Measurements from ENCODE around the gene FLNB.

Gene FLNB

GRCh38 chr3:58106640-58107039, 98.4 kb downstream of the FLNB start:
- no peak for DNase-seq (ENCODE audit: low spot score)

- no peak for DNase-seq (ENCODE audit: low spot score)
Measured at GRCh38 chr3:58107597-58107996, 99.4 kb downstream of the FLNB start.

- DNase-seq (ENCODE audit: low spot score): no peak
Measured at GRCh38 chr3:58109752-58110151, 101.5 kb downstream of the FLNB start.

- no peak for DNase-seq (ENCODE audit: low spot score)
Measured at GRCh38 chr3:58111513-58112184, 103.4 kb downstream of the FLNB start.

DNA sequence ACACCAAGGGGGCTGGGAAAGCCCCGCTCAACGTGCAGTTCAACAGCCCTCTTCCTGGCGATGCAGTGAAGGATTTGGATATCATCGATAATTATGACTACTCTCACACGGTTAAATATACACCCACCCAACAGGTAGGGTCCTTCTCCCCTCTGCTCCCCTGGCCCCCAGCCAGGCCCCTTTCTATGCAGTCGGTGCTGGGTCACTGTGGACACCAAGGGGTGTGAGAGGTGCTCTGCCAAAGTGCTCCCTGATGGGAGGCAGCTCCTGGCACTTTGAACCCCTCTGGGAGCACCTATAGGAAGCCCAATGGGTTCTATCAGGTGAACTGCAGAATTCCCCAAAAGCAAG, 103.9 kb downstream of the FLNB start:
- no peak for DNase-seq (ENCODE audit: low spot score)

GRCh38 chr3:58115175-58115574, 107.0 kb downstream of the FLNB start:
- DNase-seq (ENCODE audit: low spot score): no peak

DNA sequence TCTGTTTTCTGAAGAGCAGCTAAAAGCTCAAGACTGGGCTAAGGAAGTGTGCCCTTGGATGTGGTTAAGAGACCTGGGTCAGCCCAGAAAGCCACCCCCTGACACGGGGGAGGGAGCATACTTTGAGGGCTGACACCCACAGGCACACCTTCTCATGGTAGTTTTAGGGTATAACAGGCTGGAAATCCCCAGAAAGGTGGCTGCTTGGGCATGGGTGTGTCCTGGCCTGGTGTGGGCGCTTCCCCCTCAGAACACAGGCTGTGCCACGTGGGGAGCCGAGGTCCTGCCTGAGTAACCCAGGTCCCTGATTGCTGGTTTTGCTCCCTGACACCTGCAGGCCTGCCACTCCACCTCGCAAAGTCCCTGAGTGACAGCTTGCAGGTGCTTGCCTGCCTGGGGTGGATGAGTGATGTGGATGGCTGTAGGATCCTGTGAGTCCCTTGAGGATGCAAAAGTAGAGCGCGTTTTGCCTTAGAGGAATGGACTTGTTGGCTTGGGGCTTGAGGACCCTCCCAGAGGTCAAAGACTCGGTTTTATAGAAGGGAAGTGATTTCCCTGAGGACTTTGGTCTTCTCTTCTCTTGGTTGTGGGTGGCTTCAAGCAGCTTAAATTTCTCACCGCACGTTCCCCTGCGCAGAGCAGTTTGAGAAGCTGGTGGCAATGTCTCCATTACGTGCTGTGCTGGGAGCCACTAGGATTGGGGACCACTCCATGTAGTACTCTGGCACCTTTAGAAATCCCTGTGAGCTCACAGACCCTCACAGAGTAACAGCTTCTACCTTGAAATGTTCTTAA, 108.1 kb downstream of the FLNB start:
- no peak for DNase-seq (ENCODE audit: low spot score)

- no peak for DNase-seq (ENCODE audit: low spot score)
Measured at GRCh38 chr3:58116985-58117384, 108.8 kb downstream of the FLNB start.

GRCh38 chr3:58117561-58118181, 109.4 kb downstream of the FLNB start:
- no peak for DNase-seq (ENCODE audit: low spot score)

- no peak for DNase-seq (ENCODE audit: low spot score)
Measured at GRCh38 chr3:58119186-58119585, 111.0 kb downstream of the FLNB start.

DNA sequence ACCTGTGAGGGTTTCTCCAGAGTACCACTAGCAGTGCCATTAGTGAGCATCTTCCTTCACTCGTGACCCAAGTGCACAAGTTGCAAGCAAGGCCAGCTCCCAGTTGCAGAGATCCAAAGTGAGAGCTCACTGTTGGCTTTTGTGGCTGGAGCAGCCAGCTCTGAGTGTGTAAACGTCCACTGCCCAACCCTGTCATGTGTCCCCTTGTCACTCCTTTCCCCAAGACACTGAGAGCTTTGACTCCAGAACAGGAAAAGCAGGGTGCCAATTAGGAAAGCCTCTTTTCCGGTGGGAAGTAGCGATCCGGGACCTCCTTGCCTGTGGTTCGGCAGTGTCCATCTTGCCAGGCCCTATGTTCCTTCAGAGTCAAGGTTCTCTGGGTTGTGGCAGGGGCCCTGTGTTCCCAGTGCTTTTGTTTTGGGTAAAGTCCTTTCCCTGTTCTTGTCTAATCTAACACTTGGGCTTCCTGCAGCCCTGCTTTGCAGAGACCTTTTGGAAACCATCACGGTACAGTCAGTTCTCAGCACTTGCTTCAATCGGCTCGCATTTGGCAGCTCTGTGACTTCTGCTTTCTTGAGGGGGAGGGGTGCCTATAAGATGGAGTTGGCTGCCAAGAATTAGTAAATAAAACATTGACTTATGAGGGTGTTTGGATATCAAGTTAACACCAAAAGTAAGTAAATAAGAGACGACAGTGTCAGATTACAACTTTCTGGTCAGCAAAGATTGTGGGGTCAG, 112.0 kb downstream of the FLNB start:
- no peak for DNase-seq (ENCODE audit: low spot score)

DNA sequence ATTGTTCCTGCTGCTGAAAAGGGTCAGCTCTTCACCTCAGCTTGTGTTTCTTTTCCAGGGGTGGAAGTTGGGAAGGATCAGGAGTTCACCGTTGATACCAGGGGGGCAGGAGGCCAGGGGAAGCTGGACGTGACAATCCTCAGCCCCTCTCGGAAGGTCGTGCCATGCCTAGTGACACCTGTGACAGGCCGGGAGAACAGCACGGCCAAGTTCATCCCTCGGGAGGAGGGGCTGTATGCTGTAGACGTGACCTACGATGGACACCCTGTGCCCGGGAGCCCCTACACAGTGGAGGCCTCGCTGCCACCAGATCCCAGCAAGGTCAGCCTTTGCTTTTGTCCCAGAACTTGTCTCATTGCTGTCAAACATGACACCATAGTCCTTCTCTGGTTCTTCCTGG, 113.0 kb downstream of the FLNB start:
- no peak for DNase-seq (ENCODE audit: low spot score)

DNA sequence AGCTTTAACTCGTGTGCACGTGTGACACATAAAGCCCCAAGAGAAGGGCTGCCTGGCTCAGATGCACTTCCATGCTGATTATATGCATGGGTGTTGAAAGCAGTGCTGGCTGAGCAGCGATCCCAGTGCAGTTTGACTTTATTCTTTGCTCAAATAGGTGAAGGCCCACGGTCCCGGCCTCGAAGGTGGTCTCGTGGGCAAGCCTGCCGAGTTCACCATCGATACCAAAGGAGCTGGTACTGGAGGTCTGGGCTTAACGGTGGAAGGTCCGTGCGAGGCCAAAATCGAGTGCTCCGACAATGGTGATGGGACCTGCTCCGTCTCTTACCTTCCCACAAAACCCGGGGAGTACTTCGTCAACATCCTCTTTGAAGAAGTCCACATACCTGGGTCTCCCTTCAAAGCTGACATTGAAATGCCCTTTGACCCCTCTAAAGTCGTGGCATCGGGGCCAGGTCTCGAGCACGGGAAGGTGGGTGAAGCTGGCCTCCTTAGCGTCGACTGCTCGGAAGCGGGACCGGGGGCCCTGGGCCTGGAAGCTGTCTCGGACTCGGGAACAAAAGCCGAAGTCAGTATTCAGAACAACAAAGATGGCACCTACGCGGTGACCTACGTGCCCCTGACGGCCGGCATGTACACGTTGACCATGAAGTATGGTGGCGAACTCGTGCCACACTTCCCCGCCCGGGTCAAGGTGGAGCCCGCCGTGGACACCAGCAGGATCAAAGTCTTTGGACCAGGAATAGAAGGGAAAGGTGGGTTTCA, 114.9 kb downstream of the FLNB start:
- DNase-seq (ENCODE audit: low spot score): no peak

DNA sequence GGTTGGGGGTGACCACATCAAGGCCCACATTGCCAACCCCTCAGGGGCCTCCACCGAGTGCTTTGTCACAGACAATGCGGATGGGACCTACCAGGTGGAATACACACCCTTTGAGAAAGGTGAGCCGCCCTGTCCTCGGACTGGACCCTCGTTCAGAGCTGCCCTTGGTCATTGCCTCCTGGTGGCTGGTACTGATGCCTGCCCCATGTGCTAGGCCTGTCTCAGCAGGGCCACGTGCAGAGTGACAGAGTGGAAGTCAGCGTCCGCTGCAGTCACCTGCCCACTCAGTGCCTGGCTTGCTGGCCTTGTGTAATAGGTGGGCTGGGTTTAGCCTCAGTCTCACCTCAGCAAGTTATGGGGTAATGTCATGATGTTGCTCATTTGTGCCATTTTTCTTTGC, 116.2 kb downstream of the FLNB start:
- DNase-seq (ENCODE audit: low spot score): no peak

GRCh38 chr3:58129041-58129770, 121.0 kb downstream of the FLNB start:
- no peak for DNase-seq (ENCODE audit: low spot score)

DNA sequence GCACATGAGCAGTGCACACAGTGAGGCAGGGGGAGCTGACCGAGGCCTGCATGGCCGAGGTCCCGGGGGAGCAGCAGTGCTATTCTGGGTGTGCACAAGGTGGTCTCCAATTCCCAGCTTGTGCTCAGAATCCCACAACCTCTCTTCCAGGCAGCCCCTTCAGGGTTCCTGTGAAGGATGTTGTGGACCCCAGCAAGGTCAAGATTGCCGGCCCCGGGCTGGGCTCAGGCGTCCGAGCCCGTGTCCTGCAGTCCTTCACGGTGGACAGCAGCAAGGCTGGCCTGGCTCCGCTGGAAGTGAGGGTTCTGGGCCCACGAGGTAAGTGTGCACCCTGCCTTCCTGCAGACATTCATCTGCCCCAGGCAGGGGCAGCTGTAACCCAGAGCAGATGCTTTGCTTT, 122.4 kb downstream of the FLNB start:
- DNase-seq (ENCODE audit: low spot score): no peak

- no peak for DNase-seq (ENCODE audit: low spot score)
Measured at GRCh38 chr3:58131101-58131825, 123.0 kb downstream of the FLNB start.

GRCh38 chr3:58132850-58133249, 124.6 kb downstream of the FLNB start:
- DNase-seq (ENCODE audit: low spot score): no peak

DNA sequence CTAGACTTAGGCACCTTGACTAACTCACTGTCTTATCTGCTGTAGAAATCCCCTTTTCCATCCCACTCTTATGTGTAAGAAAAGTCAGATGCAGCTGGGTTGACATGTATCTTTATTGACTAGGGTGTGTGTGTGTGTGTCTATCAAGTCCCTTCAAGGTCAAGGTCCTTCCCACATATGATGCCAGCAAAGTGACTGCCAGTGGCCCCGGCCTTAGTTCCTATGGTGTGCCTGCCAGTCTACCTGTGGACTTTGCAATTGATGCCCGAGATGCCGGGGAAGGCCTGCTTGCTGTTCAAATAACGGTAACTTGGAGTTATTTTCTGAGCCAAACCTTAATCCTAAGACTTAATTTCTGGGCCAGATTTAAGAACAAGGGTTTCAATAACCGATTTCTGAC, 126.2 kb downstream of the FLNB start:
- DNase-seq (ENCODE audit: low spot score): no peak

- DNase-seq (ENCODE audit: low spot score): no peak
Measured at GRCh38 chr3:58135712-58136543, 127.7 kb downstream of the FLNB start.
